Natural killer cell (primary cell): ENCODE results near the gene TMEM120B. TPM values are rescaled to one million over a fixed set of nuclear protein-coding genes. Genes with fewer than 3 reads are reported as not detected.
"Not testable (repeated sequence)": the region's sequence is repeated elsewhere in the genome, so short reads cannot be mapped to it uniquely, and the experiment has no call there.

Experiments used
- ATAC-seq, 3 donors: fragments of 150-1000 bp in 2 of 3; fragments of 200-7000 bp in 1 of 3; cut with Tn5 transposase; 1 replicate in 1 of 3; 2 replicates in 2 of 3; pipeline ENCODE4 v1.10.0; 2021; ENCODE audit warnings: mild to moderate bottlenecking in 2 of 3, moderate library complexity in 2 of 3
- DNase-seq, 2 donors: peaks; one replicate each; pipeline versions ENCODE4 v3.0.0 to v3.0.0-alpha.2; 2013 to 2021; ENCODE audit warnings: mixed read lengths in 1 of 2
- H3K27ac ChIP-seq: one replicate; pipeline ENCODE4 v1.5.1; 2013; ENCODE audit warnings: mild to moderate bottlenecking, low read length
- H3K27me3 ChIP-seq: one replicate; pipeline ENCODE4 v1.6.1; 2013; ENCODE audit warnings: low read length; ENCODE audit not compliant: control insufficient read depth, insufficient read depth
- H3K36me3 ChIP-seq: one replicate; pipeline ENCODE4 v1.6.1; 2013; ENCODE audit warnings: low read length; ENCODE audit not compliant: control insufficient read depth, insufficient read depth
- H3K4me1 ChIP-seq: one replicate; pipeline ENCODE4 v1.6.1; 2013; ENCODE audit warnings: low read length; ENCODE audit not compliant: control insufficient read depth, insufficient read depth
- H3K4me3 ChIP-seq: one replicate; pipeline ENCODE4 v1.5.1; 2013; ENCODE audit warnings: low read length
- H3K9me3 ChIP-seq: one replicate; pipeline ENCODE4 v1.6.1; 2013; ENCODE audit warnings: low read length; ENCODE audit not compliant: control insufficient read depth, insufficient read depth
- H3K27ac Mint-ChIP-seq, 2 donors: one replicate each; pipeline ENCODE4 v1.8.0; 2022; ENCODE audit warnings: mild to moderate bottlenecking in 2 of 2, mixed read lengths in 2 of 2, moderate library complexity in 1 of 2
- H3K27me3 Mint-ChIP-seq, 2 donors: one replicate each; pipeline ENCODE4 v1.8.0; 2022; ENCODE audit warnings: low read depth in 2 of 2, mixed read lengths in 2 of 2
- H3K36me3 Mint-ChIP-seq: one replicate; pipeline ENCODE4 v1.8.0; 2022; ENCODE audit warnings: mixed read lengths
- H3K4me1 Mint-ChIP-seq, 2 donors: one replicate each; pipeline ENCODE4 v1.8.0; 2022; ENCODE audit warnings: mixed read lengths in 2 of 2
- H3K4me3 Mint-ChIP-seq: one replicate; pipeline ENCODE4 v1.8.0; 2022; ENCODE audit warnings: mild to moderate bottlenecking, moderate library complexity, mixed read lengths
- H3K9me3 Mint-ChIP-seq, 2 donors: one replicate each; pipeline ENCODE4 v1.8.0; 2022; ENCODE audit warnings: mixed read lengths in 2 of 2
- WGBS: methylation state at CpG from one replicate; pipeline ENCODE4 v1.1.7; 2013; ENCODE audit warnings: missing lambda C conversion rate; ENCODE audit not compliant: insufficient coverage; 5-methylcytosine and 5-hydroxymethylcytosine counted together
- intact Hi-C: fragments of 100-400 bp; cut with micrococcal nuclease; formaldehyde crosslinking; loops from one replicate; pipeline ENCODE4 v1.14.2; 2022
- total RNA-seq, 4 donors: library from RNA; stranded (reverse); fragments of 120-200 nt in 1 of 4; gene quantifications; one replicate each; pipeline versions ENCODE4 v1.2.3 to v1.2.4, GENCODE V29; 2013 to 2022
- TF ChIP-seq, protein P1 (sequence below): fragments of 200-600 bp; IDR thresholded peaks from one replicate; pipeline ENCODE4 v1.8.0; 2022; ENCODE audit warnings: antibody characterized with exemption

Gene TMEM120B
- total RNA-seq, 3 donors from 2014 or later (not counting 1 experiment from before 2014, with no cell fraction given) = 6.3 to 8.4 (median 7.9) TPM

DNA sequence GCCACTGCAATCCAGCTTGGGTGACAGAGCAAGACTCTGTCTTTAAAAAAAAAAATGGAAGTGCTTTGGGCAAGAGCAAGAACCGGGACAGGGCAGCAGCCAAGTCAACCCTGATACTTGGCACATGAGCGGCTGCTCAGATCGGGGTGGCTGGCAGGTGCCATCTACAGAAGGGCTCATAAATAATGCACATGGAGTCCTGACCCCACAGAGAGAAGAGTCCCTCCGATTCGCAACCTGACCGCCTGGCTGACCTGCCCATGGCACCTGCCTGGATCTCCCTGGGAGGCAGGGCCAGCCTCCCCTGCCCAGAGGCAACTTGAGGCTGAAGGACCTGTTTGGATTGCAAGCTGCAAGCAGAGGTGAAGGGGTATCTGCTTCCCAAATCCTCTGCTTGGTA is 9.6 kb upstream of the TMEM120B start:
- no peaks in the 10 kb centered on the region for H3K4me1 ChIP-seq
- TF ChIP-seq, protein P1, sequence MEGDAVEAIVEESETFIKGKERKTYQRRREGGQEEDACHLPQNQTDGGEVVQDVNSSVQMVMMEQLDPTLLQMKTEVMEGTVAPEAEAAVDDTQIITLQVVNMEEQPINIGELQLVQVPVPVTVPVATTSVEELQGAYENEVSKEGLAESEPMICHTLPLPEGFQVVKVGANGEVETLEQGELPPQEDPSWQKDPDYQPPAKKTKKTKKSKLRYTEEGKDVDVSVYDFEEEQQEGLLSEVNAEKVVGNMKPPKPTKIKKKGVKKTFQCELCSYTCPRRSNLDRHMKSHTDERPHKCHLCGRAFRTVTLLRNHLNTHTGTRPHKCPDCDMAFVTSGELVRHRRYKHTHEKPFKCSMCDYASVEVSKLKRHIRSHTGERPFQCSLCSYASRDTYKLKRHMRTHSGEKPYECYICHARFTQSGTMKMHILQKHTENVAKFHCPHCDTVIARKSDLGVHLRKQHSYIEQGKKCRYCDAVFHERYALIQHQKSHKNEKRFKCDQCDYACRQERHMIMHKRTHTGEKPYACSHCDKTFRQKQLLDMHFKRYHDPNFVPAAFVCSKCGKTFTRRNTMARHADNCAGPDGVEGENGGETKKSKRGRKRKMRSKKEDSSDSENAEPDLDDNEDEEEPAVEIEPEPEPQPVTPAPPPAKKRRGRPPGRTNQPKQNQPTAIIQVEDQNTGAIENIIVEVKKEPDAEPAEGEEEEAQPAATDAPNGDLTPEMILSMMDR = no peak
- H3K27ac ChIP-seq = no peak overlapping the region
- no peaks in the 10 kb centered on the region for H3K36me3 ChIP-seq
- DNase-seq (no peak), ATAC-seq (no peak)
- no peaks in the 10 kb centered on the region for H3K9me3 ChIP-seq
- no peak overlapping the region for H3K4me3 ChIP-seq
- intact Hi-C loops = no loop called here
- Mint-ChIP-seq H3K27ac (no peak overlapping the region), H3K4me3 (no peak overlapping the region), H3K27me3 (peaks cover 0 to 3% of the 10 kb centered on the region in 2 donors), H3K4me1 (no peaks in the 10 kb centered on the region), H3K9me3 (no peaks in the 10 kb centered on the region), H3K36me3 (no peaks in the 10 kb centered on the region)
- no peaks in the 10 kb centered on the region for H3K27me3 ChIP-seq
- 96% methylated on average over 6 of the region's 6 CpGs for WGBS

DNA sequence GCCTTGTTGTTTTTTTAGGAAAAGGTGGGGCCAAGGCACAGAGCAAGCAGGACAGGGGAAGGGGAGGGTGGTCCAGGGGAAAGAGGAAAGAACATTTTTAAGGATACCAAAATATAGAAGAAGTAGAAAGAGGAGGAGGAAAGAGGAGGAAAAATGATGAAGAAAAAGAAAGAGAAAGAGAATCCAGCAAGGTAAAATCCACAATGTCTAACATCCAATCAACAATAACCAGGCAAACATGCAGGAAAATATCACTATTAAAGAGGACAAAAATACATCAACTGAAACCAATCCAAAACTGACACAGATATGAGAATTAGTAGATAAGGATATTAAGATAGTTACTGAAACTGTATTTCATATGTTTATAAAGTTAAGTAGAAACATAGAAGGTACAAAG is 7.0 kb upstream of the TMEM120B start:
- no peaks in the 10 kb centered on the region for H3K9me3 Mint-ChIP-seq
- no peaks in the 10 kb centered on the region for H3K36me3 ChIP-seq
- no peak overlapping the region for H3K4me3 Mint-ChIP-seq
- H3K4me1 Mint-ChIP-seq = no peaks in the 10 kb centered on the region
- no peaks in the 10 kb centered on the region for H3K27me3 ChIP-seq
- H3K27ac ChIP-seq = no peak overlapping the region
- no peaks in the 10 kb centered on the region for H3K36me3 Mint-ChIP-seq
- TF ChIP-seq, protein P1 = no peak
- ATAC-seq (no peak), DNase-seq (no peak)
- no peaks in the 10 kb centered on the region for H3K9me3 ChIP-seq
- intact Hi-C loops = no loop called here
- peaks cover 0 to 3% of the 10 kb centered on the region in 2 donors for H3K27me3 Mint-ChIP-seq
- H3K27ac Mint-ChIP-seq = no peak overlapping the region
- H3K4me3 ChIP-seq = no peak overlapping the region
- no peaks in the 10 kb centered on the region for H3K4me1 ChIP-seq

DNA sequence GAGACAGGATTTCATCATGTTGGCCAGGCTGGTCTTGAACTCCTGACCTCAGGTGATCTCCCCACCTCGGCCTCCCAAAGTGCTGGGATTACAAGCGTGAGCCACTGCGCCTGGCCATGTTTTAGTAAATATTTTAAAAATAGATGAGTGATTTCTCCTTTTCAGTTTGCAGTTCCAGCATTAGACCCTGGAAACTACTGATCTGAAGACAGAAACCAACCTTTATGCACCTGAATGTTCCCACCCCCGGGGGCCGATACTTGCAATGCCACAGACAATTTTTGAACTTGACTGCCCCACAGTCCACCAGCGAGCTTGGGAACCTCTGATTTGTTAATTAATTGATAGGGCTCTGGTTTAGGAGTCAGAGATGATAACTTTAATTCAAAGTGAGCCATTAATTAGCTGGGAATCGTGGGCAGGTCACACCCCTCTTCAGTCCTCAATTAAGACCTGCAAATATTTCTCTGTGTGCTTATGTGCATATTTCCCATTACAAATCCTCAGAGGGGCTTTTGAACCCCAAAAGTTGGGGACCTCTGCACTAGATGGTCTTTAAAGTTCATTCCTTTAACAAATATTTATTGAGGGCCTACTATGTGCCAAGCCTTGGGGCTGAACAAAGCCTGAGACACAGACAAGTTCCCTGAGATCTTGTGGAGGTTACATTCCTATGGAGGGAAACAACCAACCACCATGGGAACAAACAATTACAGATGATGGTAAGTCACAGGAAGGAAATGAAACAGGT is 4.1 kb upstream of the TMEM120B start:
- Mint-ChIP-seq H3K4me1 (peaks cover 12 to 18% of the 10 kb centered on the region in 2 donors), H3K4me3 (no peak overlapping the region), H3K27me3 (no peaks in the 10 kb centered on the region), H3K9me3 (no peaks in the 10 kb centered on the region), H3K27ac (no peak overlapping the region), H3K36me3 (no peaks in the 10 kb centered on the region)
- WGBS = 76% methylated on average over 7 of the region's 7 CpGs
- no peaks in the 10 kb centered on the region for H3K27me3 ChIP-seq
- no peak for DNase-seq
- TF ChIP-seq, protein P1 = no peak
- intact Hi-C loops = no loop called here
- ATAC-seq = no peak
- no peak overlapping the region for H3K4me3 ChIP-seq
- no peaks in the 10 kb centered on the region for H3K36me3 ChIP-seq
- no peaks in the 10 kb centered on the region for H3K9me3 ChIP-seq
- H3K4me1 ChIP-seq = peaks cover 17% of the 10 kb centered on the region
- no peak overlapping the region for H3K27ac ChIP-seq

DNA sequence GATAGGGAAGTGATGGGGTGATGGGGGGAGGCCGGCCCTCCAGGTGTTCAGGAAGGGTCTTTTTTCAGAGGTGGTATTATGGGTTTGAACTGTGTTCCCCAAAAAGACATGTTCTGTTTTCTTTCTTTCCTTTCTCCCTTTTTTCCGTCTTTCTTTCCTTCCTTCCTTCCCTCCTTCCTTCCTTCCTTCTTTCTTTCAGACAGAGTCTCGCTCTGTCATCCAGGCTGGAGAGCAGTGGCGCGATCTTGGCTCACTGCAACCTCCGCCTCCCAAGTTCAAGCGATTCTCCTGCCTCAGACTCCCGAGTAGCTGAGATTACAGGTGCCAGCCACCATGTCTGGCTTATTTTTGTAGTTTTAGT is 3.5 kb upstream of the TMEM120B start:
- DNase-seq, H3K9me3 ChIP-seq, intact Hi-C loops, H3K36me3 Mint-ChIP-seq, H3K4me3 Mint-ChIP-seq, H3K36me3 ChIP-seq, H3K27me3 ChIP-seq, ATAC-seq, H3K27ac Mint-ChIP-seq, H3K27me3 Mint-ChIP-seq, H3K9me3 Mint-ChIP-seq, H3K27ac ChIP-seq, H3K4me3 ChIP-seq: not testable (repeated sequence)
- H3K4me1 Mint-ChIP-seq = peaks cover 12 to 19% of the 10 kb centered on the region in 2 donors
- 88% methylated on average over 7 of the region's 8 CpGs for WGBS
- H3K4me1 ChIP-seq = peaks cover 21% of the 10 kb centered on the region
